Activated naive CD4-positive, alpha-beta T cell treated with anti-CD3 and anti-CD28 coated beads, Interleukin-2, amount 50 U/mL, for 24 hours (primary cell): ENCODE data around the gene C11orf52.
"Not testable (repeated sequence)": the region's sequence is repeated elsewhere in the genome, so short reads cannot be mapped to it uniquely, and the experiment has no call there.

ENCODE experiments used
- H3K27ac Mint-ChIP-seq: one replicate; pipeline ENCODE4 v1.8.0; 2021; ENCODE audit warnings: mild to moderate bottlenecking, mixed read lengths
- H3K27me3 Mint-ChIP-seq: one replicate; pipeline ENCODE4 v1.8.0; 2021; ENCODE audit warnings: mixed read lengths
- H3K36me3 Mint-ChIP-seq: one replicate; pipeline ENCODE4 v1.8.0; 2021; ENCODE audit warnings: mixed read lengths
- H3K4me1 Mint-ChIP-seq: one replicate; pipeline ENCODE4 v1.8.0; 2021; ENCODE audit warnings: mixed read lengths
- H3K4me3 Mint-ChIP-seq: one replicate; pipeline ENCODE4 v1.8.0; 2021; ENCODE audit warnings: mild to moderate bottlenecking, mixed read lengths
- H3K9me3 Mint-ChIP-seq: one replicate; pipeline ENCODE4 v1.8.0; 2021; ENCODE audit warnings: mixed read lengths

Gene C11orf52

GRCh38 chr11:111923951-111924350 lies 5.2 kb downstream of the C11orf52 start:
- H3K9me3 Mint-ChIP-seq: no peaks in the 10 kb centered on the region
- H3K4me3 Mint-ChIP-seq: no peak overlapping the region
- no peak overlapping the region for H3K27ac Mint-ChIP-seq
- no peaks in the 10 kb centered on the region for H3K36me3 Mint-ChIP-seq
- H3K4me1 Mint-ChIP-seq: peaks cover 10% of the 10 kb centered on the region
- no peaks in the 10 kb centered on the region for H3K27me3 Mint-ChIP-seq

DNA sequence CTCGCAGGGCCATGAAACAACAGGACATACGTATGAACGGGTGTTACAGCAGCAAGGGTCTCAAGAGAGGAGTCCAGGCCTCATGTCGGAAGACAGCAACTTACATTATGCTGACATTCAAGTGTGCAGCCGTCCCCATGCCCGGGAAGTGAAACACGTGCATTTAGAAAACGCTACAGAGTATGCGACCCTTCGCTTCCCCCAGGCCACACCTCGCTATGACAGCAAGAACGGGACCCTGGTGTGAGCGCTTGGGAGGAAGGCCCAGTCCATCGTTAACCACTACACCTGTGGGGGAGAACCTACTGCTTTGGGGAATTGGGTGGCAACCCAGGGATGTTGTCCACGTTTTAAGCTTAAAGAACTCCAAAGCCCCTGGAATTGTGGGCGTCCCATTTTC lies 7.2 kb downstream of the C11orf52 start:
- no peaks in the 10 kb centered on the region for H3K9me3 Mint-ChIP-seq
- no peaks in the 10 kb centered on the region for H3K27me3 Mint-ChIP-seq
- H3K27ac Mint-ChIP-seq: peak overlapping the region; percentile 8
- peaks cover 10% of the 10 kb centered on the region for H3K4me1 Mint-ChIP-seq
- peak overlapping the region; percentile 88 for H3K4me3 Mint-ChIP-seq
- H3K36me3 Mint-ChIP-seq: no peaks in the 10 kb centered on the region

DNA sequence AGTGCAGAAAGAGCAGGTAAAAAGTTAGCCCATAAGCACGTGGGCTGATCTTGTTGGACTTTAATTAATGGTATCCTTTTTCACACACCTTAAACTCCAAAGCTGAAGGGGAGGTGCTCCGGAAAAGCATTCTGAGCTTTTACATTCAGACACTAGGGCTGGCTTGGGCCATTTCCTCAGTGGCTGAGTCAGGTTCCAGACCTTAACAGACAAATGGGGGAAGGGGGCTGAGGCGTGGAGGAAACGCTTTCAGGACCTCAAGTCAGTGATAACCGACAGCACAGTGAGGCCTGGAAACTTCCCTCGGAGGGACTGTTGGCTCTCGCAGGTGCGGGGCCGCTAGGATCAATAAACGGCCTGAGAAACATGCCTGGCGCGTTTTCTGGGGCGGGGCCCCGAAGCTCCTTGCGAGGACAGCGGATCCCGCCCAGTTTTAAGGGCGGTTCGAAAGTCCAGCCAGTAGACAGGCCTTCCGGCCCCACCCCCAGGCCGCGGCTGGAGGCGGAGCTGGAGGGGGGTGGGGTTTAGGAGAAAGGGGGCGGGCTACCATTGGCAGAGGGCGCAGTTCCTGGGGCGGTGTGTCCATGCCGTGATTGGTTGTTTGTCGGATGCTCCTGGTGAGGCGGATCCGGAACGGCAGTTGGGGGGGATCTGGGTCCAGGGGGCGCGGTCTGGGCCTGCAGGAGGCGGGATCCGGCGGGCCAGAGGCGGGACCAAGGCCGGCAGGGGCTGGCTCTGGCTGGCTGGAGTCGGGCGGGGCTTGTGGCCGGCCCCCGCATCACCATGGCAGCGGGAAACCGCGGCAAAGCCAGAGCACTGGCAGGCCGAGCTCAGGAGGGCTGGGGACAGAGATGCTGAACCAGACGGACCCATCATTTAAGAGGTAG lies 8.0 kb downstream of the C11orf52 start:
- no peaks in the 10 kb centered on the region for H3K36me3 Mint-ChIP-seq
- peaks cover 11% of the 10 kb centered on the region for H3K4me1 Mint-ChIP-seq
- H3K27me3 Mint-ChIP-seq: no peaks in the 10 kb centered on the region
- peak overlapping the region; percentile 87 for H3K27ac Mint-ChIP-seq
- peak overlapping the region; percentile 88 for H3K4me3 Mint-ChIP-seq
- no peaks in the 10 kb centered on the region for H3K9me3 Mint-ChIP-seq

DNA sequence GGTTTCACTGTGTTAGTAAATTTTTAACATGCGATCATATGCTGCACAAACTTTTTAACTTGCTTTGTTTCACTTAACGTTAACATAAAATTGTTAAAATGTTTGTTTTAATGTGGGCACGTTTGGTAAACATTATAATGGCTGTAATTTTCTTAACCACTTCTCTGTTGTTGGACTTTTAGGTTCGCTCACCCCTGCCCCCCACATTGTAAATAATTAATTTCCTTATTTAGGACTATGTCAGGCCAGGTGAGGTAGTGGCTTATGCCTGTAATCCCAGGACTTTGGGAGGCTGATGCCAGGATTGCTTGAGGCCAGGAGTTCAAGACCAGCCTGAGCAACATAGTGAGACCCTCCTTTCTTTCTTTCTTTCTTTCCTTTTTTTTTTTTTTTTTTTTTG lies 11.8 kb downstream of the C11orf52 start:
- no peaks in the 10 kb centered on the region for H3K27me3 Mint-ChIP-seq
- no peak overlapping the region for H3K4me3 Mint-ChIP-seq
- H3K4me1 Mint-ChIP-seq: peaks cover 33% of the 10 kb centered on the region
- H3K9me3 Mint-ChIP-seq: no peaks in the 10 kb centered on the region
- H3K36me3 Mint-ChIP-seq: no peaks in the 10 kb centered on the region
- no peak overlapping the region for H3K27ac Mint-ChIP-seq

- Mint-ChIP-seq H3K4me1 (peaks cover 37% of the 10 kb centered on the region), H3K27ac (peak overlapping the region; percentile 88), H3K4me3 (peak overlapping the region; percentile 42), H3K36me3 (no peaks in the 10 kb centered on the region), H3K9me3 (no peaks in the 10 kb centered on the region), H3K27me3 (no peaks in the 10 kb centered on the region)
Measured at GRCh38 chr11:111932611-111932950, 13.9 kb downstream of the C11orf52 start.

DNA sequence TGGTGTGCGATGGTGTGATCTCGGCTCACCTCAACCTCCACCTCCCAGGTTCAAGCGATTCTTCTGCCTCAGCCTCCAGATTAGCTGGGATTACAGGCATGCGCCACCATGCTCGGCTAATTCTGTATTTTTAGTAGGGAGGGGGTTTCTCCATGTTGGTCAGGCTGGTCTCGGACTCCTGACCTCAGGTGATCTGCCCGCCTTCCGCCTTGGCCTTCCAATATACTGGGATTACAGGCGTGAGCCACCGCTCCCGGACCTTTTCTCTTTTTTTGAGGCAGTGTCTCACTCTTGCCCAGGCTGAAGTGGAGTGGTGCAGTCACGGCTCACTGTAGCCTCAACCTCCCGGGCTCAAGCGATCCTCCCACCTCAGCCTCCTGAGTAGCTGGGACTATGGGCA lies 14.5 kb downstream of the C11orf52 start:
- H3K9me3 Mint-ChIP-seq, H3K36me3 Mint-ChIP-seq, H3K27me3 Mint-ChIP-seq, H3K4me3 Mint-ChIP-seq: not testable (repeated sequence)
- peaks cover 43% of the 10 kb centered on the region for H3K4me1 Mint-ChIP-seq
- H3K27ac Mint-ChIP-seq: peak overlapping the region; percentile 81

- Mint-ChIP-seq H3K4me1 (peaks cover 50% of the 10 kb centered on the region), H3K27me3 (no peaks in the 10 kb centered on the region), H3K4me3 (no peak overlapping the region), H3K36me3 (no peaks in the 10 kb centered on the region), H3K9me3 (no peaks in the 10 kb centered on the region), H3K27ac (peak overlapping the region; percentile 51)
Measured at GRCh38 chr11:111933872-111934271, 15.2 kb downstream of the C11orf52 start.

DNA sequence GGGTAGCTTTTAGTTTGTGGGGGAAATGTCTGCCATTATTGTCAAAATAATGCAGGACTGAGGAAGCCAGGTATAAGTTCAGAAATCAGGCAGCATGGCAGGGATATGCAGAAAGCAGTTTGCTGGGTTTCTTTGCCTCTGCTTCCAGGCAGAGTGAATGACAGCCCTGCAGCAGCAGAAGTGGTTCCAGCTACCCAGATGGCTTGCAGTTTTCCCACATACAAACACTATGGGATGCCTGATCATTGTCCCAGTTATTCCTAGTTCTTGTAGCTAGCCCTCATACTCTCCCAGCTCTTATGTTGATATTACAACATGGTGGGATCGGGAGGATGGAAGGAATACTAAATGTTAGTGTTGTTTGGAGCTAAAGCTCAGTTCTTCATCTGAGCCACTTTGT lies 15.6 kb downstream of the C11orf52 start:
- Mint-ChIP-seq H3K27me3 (no peaks in the 10 kb centered on the region), H3K36me3 (no peaks in the 10 kb centered on the region), H3K4me3 (no peak overlapping the region), H3K9me3 (no peaks in the 10 kb centered on the region), H3K4me1 (peaks cover 54% of the 10 kb centered on the region), H3K27ac (no peak overlapping the region)

DNA sequence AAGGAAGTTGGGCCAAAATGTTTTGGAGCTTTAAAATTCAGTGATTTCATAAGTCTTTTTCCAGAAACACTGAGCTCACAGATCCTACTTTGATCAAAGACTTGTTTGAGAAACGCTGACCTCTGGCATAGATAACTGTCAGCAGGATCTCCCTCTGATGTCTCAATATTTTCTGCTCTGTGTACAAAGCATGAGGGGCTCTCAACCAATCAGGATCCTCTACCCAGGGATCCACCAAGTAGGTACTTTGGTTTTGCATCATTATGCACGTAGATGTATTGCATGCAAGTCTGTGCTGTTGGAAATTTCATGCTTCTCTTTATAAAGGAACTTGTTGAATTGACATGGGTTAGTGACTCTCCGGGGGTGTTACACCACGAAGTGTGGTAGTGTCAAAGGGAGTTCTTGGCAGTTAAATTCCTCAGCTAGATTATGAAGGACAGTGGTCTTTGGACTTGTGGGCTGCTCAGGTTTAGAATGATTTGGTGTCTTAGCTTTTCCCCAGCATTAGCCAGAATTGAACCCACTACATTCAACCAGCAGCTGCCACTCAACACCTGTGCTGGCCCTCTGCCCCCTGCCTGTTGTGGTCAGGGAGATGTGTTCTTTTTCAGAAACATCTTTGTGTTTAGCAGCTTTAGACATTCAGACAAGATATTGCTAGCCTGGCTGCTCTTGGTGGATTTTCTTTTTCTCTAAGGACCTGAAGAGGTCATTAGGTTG lies 16.8 kb downstream of the C11orf52 start:
- H3K36me3 Mint-ChIP-seq: no peaks in the 10 kb centered on the region
- peak overlapping the region; percentile 47 for H3K4me3 Mint-ChIP-seq
- H3K27me3 Mint-ChIP-seq: no peaks in the 10 kb centered on the region
- peak overlapping the region; percentile 82 for H3K27ac Mint-ChIP-seq
- H3K4me1 Mint-ChIP-seq: peaks cover 61% of the 10 kb centered on the region
- H3K9me3 Mint-ChIP-seq: no peaks in the 10 kb centered on the region

DNA sequence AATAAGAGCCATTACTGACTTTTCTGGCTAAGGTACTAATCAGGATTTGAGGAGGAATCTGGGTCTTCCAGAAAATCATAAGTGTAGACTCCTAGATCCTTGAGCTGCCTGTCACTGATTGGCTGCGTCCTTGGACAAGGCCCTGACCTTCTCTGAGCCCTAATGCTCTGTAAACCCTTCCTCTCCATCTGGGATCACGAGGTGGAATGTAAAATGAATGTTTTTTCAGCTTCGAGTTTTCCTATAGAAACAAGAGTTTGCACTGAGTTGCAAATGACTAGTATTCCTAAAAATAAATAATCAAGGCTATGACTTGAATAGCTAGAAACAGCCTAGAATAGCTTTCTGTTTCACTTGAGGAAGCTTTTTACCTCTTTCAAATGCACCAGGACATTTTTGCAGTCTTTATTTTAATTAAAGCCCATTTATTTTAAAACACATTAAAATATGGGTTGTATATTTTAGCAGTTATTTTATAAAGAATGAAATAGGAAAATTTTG lies 17.4 kb downstream of the C11orf52 start:
- Mint-ChIP-seq H3K36me3 (no peaks in the 10 kb centered on the region), H3K27ac (peak overlapping the region; percentile 82), H3K4me1 (peaks cover 65% of the 10 kb centered on the region), H3K27me3 (no peaks in the 10 kb centered on the region), H3K9me3 (no peaks in the 10 kb centered on the region), H3K4me3 (peak overlapping the region; percentile 79)

- Mint-ChIP-seq H3K27me3 (no peaks in the 10 kb centered on the region), H3K36me3 (no peaks in the 10 kb centered on the region), H3K4me3 (peak overlapping the region; percentile 79), H3K9me3 (no peaks in the 10 kb centered on the region), H3K27ac (peak overlapping the region; percentile 88), H3K4me1 (peaks cover 60% of the 10 kb centered on the region)
Measured at GRCh38 chr11:111937461-111937769, 18.7 kb downstream of the C11orf52 start.

- H3K4me3 Mint-ChIP-seq: peak overlapping the region; percentile 79
- no peaks in the 10 kb centered on the region for H3K27me3 Mint-ChIP-seq
- no peaks in the 10 kb centered on the region for H3K36me3 Mint-ChIP-seq
- no peaks in the 10 kb centered on the region for H3K9me3 Mint-ChIP-seq
- peak overlapping the region; percentile 88 for H3K27ac Mint-ChIP-seq
- H3K4me1 Mint-ChIP-seq: peaks cover 55% of the 10 kb centered on the region
Measured at GRCh38 chr11:111937844-111938243, 19.1 kb downstream of the C11orf52 start.

GRCh38 chr11:111938687-111939160 lies 20.0 kb downstream of the C11orf52 start:
- H3K36me3 Mint-ChIP-seq: no peaks in the 10 kb centered on the region
- peak overlapping the region; percentile 79 for H3K4me3 Mint-ChIP-seq
- peak overlapping the region; percentile 92 for H3K27ac Mint-ChIP-seq
- no peaks in the 10 kb centered on the region for H3K27me3 Mint-ChIP-seq
- peaks cover 53% of the 10 kb centered on the region for H3K4me1 Mint-ChIP-seq
- no peaks in the 10 kb centered on the region for H3K9me3 Mint-ChIP-seq

DNA sequence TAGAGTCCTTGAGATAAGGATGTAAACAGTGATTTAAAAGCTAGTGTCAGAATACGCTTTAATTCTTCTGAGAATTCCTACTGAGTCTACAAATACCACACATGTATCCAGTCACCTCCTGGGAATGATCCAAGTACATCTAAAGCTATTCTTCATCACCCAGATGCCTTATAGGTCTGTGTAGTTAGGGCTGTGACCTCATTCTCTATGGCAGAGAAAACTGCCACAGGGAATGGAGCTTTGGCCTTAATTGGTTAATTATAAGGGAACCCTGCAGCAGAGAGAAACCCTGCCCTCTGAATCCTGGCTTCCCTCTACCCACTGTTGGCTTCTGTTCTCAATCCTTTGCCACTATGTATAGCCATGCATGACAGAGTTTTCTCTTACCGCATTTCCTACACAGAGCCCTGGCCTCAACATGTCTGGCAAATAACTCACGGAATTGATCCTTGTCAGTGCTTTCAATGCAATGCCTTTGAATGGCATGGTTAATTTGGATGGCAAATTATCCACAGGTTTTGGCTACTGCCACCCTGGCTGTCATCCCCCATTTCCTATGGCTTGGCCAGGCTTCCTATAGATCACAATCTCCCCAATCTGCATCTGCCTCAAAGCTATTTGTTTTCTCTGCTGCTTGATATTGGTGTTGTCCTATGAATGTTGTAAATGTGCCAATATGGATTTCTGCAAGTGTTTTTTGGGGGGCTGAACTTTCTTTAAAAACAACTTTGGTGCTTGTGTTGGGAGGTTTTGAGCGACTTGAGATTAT lies 21.3 kb downstream of the C11orf52 start:
- no peaks in the 10 kb centered on the region for H3K27me3 Mint-ChIP-seq
- H3K4me1 Mint-ChIP-seq: peaks cover 58% of the 10 kb centered on the region
- H3K36me3 Mint-ChIP-seq: peaks cover 3% of the 10 kb centered on the region
- H3K9me3 Mint-ChIP-seq: no peaks in the 10 kb centered on the region
- peak overlapping the region; percentile 9 for H3K4me3 Mint-ChIP-seq
- H3K27ac Mint-ChIP-seq: peak overlapping the region; percentile 63

DNA sequence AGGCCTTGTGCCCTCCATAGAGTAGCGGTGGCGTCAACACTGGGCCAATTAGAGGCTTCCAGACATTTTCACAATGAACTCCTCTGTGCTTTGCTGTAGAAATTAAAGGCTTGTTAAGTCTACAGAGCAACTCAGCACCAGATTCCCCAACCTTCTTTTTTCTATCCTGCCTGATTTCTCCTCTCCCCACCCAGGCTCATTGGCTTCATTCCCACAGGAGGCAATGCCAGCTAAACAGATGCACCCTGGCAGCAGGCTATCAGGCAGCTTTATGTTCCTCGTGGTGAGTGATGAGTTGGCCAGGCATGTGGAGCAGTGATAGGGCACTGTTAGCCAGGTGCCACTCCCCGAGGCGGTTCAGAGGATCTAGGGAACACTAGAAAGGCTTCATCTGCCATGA lies 23.2 kb downstream of the C11orf52 start:
- Mint-ChIP-seq H3K4me1 (peaks cover 43% of the 10 kb centered on the region), H3K4me3 (no peak overlapping the region), H3K27me3 (no peaks in the 10 kb centered on the region), H3K36me3 (peaks cover 4% of the 10 kb centered on the region), H3K9me3 (no peaks in the 10 kb centered on the region), H3K27ac (no peak overlapping the region)
